ENCODE data around the gene LEMD2. TPM values are rescaled to one million over a fixed set of nuclear protein-coding genes. Genes with fewer than 3 reads are reported as not detected.

The LEMD2 gene
- total and polyA plus RNA-seq, 2 donors (not counting 3 experiments of a cell fraction or from before 2014, with no cell fraction given), result 61.1 to 81.8 TPM

DNA sequence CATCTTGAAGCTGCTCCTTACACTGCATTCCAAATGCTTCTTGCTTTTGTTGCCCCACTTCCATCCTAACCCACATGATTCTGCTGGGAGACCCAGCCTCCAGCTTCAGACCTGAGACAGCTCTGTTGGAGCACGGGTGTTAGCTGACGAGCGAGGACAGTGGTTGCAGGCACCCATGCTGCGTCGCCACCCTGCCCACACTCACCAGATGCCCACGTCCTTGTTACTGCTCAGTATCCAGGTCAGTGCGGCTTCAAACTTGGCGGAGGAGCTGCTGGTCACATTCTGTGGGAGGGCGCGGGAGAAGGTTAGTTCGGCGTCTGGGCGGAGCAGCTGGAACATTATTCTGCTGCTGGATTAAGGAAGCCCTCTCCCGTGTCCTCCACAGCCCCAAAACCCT lies 9.0 kb downstream of the LEMD2 start:
- TF ChIP-seq EZH2 (IDR thresholded peaks at IDR 0.05; ENCODE audit: borderline replicate concordance, low read depth, low read length, severe bottlenecking) (no peak), POLR2A (IDR thresholded peaks at IDR 0.05; ENCODE audit: low read depth, low read length) (no peak), JUN (IDR thresholded peaks at IDR 0.05; ENCODE audit: borderline replicate concordance, insufficient read depth, insufficient read length, low read depth) (no peak), MYC (IDR thresholded peaks at IDR 0.05; ENCODE audit: low read depth, low read length) (no peak), POLR2AphosphoS5 (IDR thresholded peaks at IDR 0.05; ENCODE audit: insufficient read depth, low read depth, low read length) (no peak)
- TF ChIP-seq, protein P1, sequence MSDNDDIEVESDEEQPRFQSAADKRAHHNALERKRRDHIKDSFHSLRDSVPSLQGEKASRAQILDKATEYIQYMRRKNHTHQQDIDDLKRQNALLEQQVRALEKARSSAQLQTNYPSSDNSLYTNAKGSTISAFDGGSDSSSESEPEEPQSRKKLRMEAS (IDR thresholded peaks at IDR 0.05; ENCODE audit: insufficient read depth, insufficient read length), result no peak
- Histone ChIP-seq H3K9ac (replicated peaks; ENCODE audit: extremely low read depth, insufficient read depth, low read length) (no peak overlapping the region), H4K20me1 (replicated peaks; ENCODE audit: control insufficient read depth, extremely low read depth, insufficient read depth, low read length) (no peaks in the 10 kb centered on the region), H3K4me3 (replicated peaks in 1 of 3; ENCODE audit: insufficient read depth in 1 of 3, low read depth in 1 of 3, low read length in 3 of 3) (no peak overlapping the region), H3K79me2 (ENCODE audit: control insufficient read depth, insufficient read depth, low read length) (peaks cover 21% of the 10 kb centered on the region), H3K4me1 (ENCODE audit: control insufficient read depth, extremely low read depth, insufficient read depth, low read length) (peaks cover 42% of the 10 kb centered on the region), H3K4me2 (ENCODE audit: insufficient read depth, low read length) (peak overlapping the region; percentile 9), H3K9me1 (replicated peaks; ENCODE audit: control insufficient read depth, extremely low read depth, insufficient read depth, low read length) (no peaks in the 10 kb centered on the region), H3K9me3 (replicated peaks; ENCODE audit: control insufficient read depth, insufficient read depth, low read length) (no peaks in the 10 kb centered on the region), H3K36me3 (ENCODE audit: control insufficient read depth in 2 of 2, extremely low read depth in 1 of 2, insufficient read depth in 2 of 2, low read length in 2 of 2) (peaks cover 40 to 69% of the 10 kb centered on the region in 2 experiments), H3K27me3 (ENCODE audit: control insufficient read depth in 2 of 2, insufficient read depth in 2 of 2, low read length in 2 of 2) (no peaks in the 10 kb centered on the region), H2AFZ (ENCODE audit: low read depth, low read length) (no peak overlapping the region), H3K27ac (ENCODE audit: insufficient read depth, low read depth, low read length) (peak overlapping the region; percentile 96)
- ChIA-PET CTCF (interaction anchor here (1.1 to 3.3 kb wide), 4 partner anchors 8 to 248 kb away, joined by 5 to 15 read pairs (median 8); partner anchors contain the start of gene LEMD2), POLR2A (interaction anchor here (3.5 kb wide), 1 partner anchor 8 kb away, joined by 25 read pairs; no protein-coding TSS in a partner anchor)
- dilution Hi-C loops (cut with MboI; ENCODE audit: extremely low pct_ligation_motif_present, low sequenced_read_pairs) (no loop called here), intact Hi-C loops (cut with micrococcal nuclease) (loop anchor here (2.0 to 5.0 kb wide), 2 partner anchors 61 to 457 kb away; partner anchors contain the start of gene HMGA1)
- DNase-seq (ENCODE audit: low read depth, low spot score) (no peak), FAIRE-seq (peak; percentile 69)
- BruUV-seq (replicated peaks), result no TSS peak

DNA sequence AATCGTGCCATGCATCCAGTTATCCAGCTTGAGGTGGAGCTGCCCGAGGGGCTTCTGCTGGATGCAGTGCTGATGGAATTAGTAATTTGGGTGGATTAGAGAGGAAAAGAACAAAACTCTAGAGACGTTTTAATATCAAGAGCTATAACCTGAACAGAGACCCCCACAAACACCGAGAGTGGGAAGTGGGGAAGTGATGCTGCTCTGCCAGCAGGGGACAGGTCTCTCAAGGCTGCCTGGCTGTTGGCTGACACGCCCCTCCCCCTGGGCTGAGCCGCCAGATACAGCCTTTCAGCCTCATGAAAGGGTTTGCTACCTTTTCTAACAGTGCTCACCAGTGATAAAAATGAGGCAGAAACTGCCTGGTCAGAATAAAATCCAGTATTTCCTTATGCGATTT lies 9.6 kb downstream of the LEMD2 start:
- Histone ChIP-seq H2AFZ (ENCODE audit: low read depth, low read length) (no peak overlapping the region), H3K79me2 (ENCODE audit: control insufficient read depth, insufficient read depth, low read length) (peaks cover 16% of the 10 kb centered on the region), H3K9me1 (replicated peaks; ENCODE audit: control insufficient read depth, extremely low read depth, insufficient read depth, low read length) (no peaks in the 10 kb centered on the region), H3K36me3 (ENCODE audit: control insufficient read depth in 2 of 2, extremely low read depth in 1 of 2, insufficient read depth in 2 of 2, low read length in 2 of 2) (peaks cover 44 to 68% of the 10 kb centered on the region in 2 experiments), H3K4me2 (ENCODE audit: insufficient read depth, low read length) (no peak overlapping the region), H3K9me3 (replicated peaks; ENCODE audit: control insufficient read depth, insufficient read depth, low read length) (no peaks in the 10 kb centered on the region), H3K9ac (replicated peaks; ENCODE audit: extremely low read depth, insufficient read depth, low read length) (no peak overlapping the region), H4K20me1 (replicated peaks; ENCODE audit: control insufficient read depth, extremely low read depth, insufficient read depth, low read length) (no peaks in the 10 kb centered on the region), H3K4me3 (replicated peaks in 1 of 3; ENCODE audit: insufficient read depth in 1 of 3, low read depth in 1 of 3, low read length in 3 of 3) (no peak overlapping the region), H3K27ac (ENCODE audit: insufficient read depth, low read depth, low read length) (peak overlapping the region; percentile 96), H3K27me3 (ENCODE audit: control insufficient read depth in 2 of 2, insufficient read depth in 2 of 2, low read length in 2 of 2) (no peaks in the 10 kb centered on the region), H3K4me1 (ENCODE audit: control insufficient read depth, extremely low read depth, insufficient read depth, low read length) (peaks cover 37% of the 10 kb centered on the region)
- ChIA-PET CTCF (interaction anchor here (1.1 to 3.3 kb wide), 4 partner anchors 8 to 248 kb away, joined by 5 to 15 read pairs (median 8); partner anchors contain the start of gene LEMD2), POLR2A (interaction anchor here (2.2 kb wide), 1 partner anchor 8 kb away, joined by 8 read pairs; no protein-coding TSS in a partner anchor)
- TF ChIP-seq, protein P2, sequence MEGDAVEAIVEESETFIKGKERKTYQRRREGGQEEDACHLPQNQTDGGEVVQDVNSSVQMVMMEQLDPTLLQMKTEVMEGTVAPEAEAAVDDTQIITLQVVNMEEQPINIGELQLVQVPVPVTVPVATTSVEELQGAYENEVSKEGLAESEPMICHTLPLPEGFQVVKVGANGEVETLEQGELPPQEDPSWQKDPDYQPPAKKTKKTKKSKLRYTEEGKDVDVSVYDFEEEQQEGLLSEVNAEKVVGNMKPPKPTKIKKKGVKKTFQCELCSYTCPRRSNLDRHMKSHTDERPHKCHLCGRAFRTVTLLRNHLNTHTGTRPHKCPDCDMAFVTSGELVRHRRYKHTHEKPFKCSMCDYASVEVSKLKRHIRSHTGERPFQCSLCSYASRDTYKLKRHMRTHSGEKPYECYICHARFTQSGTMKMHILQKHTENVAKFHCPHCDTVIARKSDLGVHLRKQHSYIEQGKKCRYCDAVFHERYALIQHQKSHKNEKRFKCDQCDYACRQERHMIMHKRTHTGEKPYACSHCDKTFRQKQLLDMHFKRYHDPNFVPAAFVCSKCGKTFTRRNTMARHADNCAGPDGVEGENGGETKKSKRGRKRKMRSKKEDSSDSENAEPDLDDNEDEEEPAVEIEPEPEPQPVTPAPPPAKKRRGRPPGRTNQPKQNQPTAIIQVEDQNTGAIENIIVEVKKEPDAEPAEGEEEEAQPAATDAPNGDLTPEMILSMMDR (IDR thresholded peaks at IDR 0.05; ENCODE audit: extremely low read depth in 1 of 2, insufficient read depth in 1 of 2, low read depth in 1 of 2, low read length in 2 of 2), result no peak
- TF ChIP-seq JUN (IDR thresholded peaks at IDR 0.05; ENCODE audit: borderline replicate concordance, insufficient read depth, insufficient read length, low read depth), result no peak
- TF ChIP-seq POLR2A (IDR thresholded peaks at IDR 0.05; ENCODE audit: low read depth, low read length), result no peak
- TF ChIP-seq, protein P1 (IDR thresholded peaks at IDR 0.05; ENCODE audit: insufficient read depth, insufficient read length), result no peak
- no peak for TF ChIP-seq POLR2AphosphoS5 (IDR thresholded peaks at IDR 0.05; ENCODE audit: insufficient read depth, low read depth, low read length)
- TF ChIP-seq GATA2 (IDR thresholded peaks at IDR 0.05; ENCODE audit: insufficient read depth, insufficient read length, low read depth, low read length), result no peak
- no peak for TF ChIP-seq MYC (IDR thresholded peaks at IDR 0.05; ENCODE audit: low read depth, low read length)
- TF ChIP-seq EZH2 (IDR thresholded peaks at IDR 0.05; ENCODE audit: borderline replicate concordance, low read depth, low read length, severe bottlenecking), result no peak
- no peak for TF ChIP-seq FOS (IDR thresholded peaks at IDR 0.05; ENCODE audit: borderline replicate concordance, insufficient read depth, low read length)
- dilution Hi-C loops (cut with MboI; ENCODE audit: extremely low pct_ligation_motif_present, low sequenced_read_pairs) (no loop called here), intact Hi-C loops (cut with micrococcal nuclease) (no loop called here)
- FAIRE-seq, result no peak
- no peak for DNase-seq (ENCODE audit: low read depth, low spot score)
- no TSS peak for BruUV-seq (replicated peaks)
